G401 (cell line): Measurements from ENCODE around the gene DIAPH3. TPM values are rescaled to one million over a fixed set of nuclear protein-coding genes. Genes with fewer than 3 reads are reported as not detected.

Experiments
- DNase-seq: peaks from one replicate; pipeline ENCODE4 v3.0.0-alpha.2; 2015; ENCODE audit warnings: low spot score
- in situ Hi-C: cut with HindIII; loops from 2 replicates; pipeline ENCODE4 v1.10.0; 2016; ENCODE audit warnings: low sequenced_read_pairs, mixed read lengths
- total RNA-seq: library from RNA; depleted of rRNA; stranded (reverse); fragments of >200 nt; shearing (Covaris generic); gene quantifications from 2 replicates; pipeline ENCODE4 v1.2.3, GENCODE V29; 2014

The DIAPH3 gene
- total RNA-seq, 1 experiment from 2014 or later, result 31.3 TPM

GRCh38 chr13:59846845-59847620, 316.7 kb downstream of the DIAPH3 start:
- in situ Hi-C loops, result no loop called here

GRCh38 chr13:59843040-59843439, 320.7 kb downstream of the DIAPH3 start:
- DNase-seq, result no peak
- in situ Hi-C loops, result no loop called here

More at GRCh38 chr13:59846845-59847620, 316.7 kb downstream of the DIAPH3 start:
- no peak for DNase-seq

- DNase-seq, result no peak
- in situ Hi-C loops, result no loop called here
Observed at GRCh38 chr13:59842507-59842906, 321.2 kb downstream of the DIAPH3 start.

GRCh38 chr13:59839186-59839585, 324.5 kb downstream of the DIAPH3 start:
- DNase-seq, result no peak
- in situ Hi-C loops, result no loop called here

GRCh38 chr13:59837101-59837500, 326.6 kb downstream of the DIAPH3 start:
- no peak for DNase-seq
- in situ Hi-C loops, result no loop called here

- in situ Hi-C loops, result no loop called here
- no peak for DNase-seq
Observed at GRCh38 chr13:59835569-59835968, 328.2 kb downstream of the DIAPH3 start.

GRCh38 chr13:59834801-59835200, 328.9 kb downstream of the DIAPH3 start:
- no peak for DNase-seq
- in situ Hi-C loops, result no loop called here

GRCh38 chr13:59829690-59830089, 334.0 kb downstream of the DIAPH3 start:
- DNase-seq, result no peak
- in situ Hi-C loops, result no loop called here

GRCh38 chr13:59823486-59823885, 340.2 kb downstream of the DIAPH3 start:
- peak; percentile 2 for DNase-seq
- in situ Hi-C loops, result no loop called here

GRCh38 chr13:59809564-59809963, 354.2 kb downstream of the DIAPH3 start:
- in situ Hi-C loops, result no loop called here
- no peak for DNase-seq

GRCh38 chr13:59806801-59807200, 356.9 kb downstream of the DIAPH3 start:
- DNase-seq, result no peak
- in situ Hi-C loops, result no loop called here

GRCh38 chr13:59801107-59801880, 362.4 kb downstream of the DIAPH3 start:
- no peak for DNase-seq
- in situ Hi-C loops, result no loop called here

GRCh38 chr13:59793107-59793506, 370.6 kb downstream of the DIAPH3 start:
- DNase-seq, result no peak
- in situ Hi-C loops, result no loop called here

- DNase-seq, result no peak
- in situ Hi-C loops, result no loop called here
Observed at GRCh38 chr13:59790626-59791025, 373.1 kb downstream of the DIAPH3 start.

GRCh38 chr13:59789558-59789957, 374.2 kb downstream of the DIAPH3 start:
- in situ Hi-C loops, result no loop called here
- peak; percentile 11 for DNase-seq

- in situ Hi-C loops, result no loop called here
- no peak for DNase-seq
Observed at GRCh38 chr13:59787679-59788078, 376.0 kb downstream of the DIAPH3 start.

- DNase-seq, result no peak
- in situ Hi-C loops, result no loop called here
Observed at GRCh38 chr13:59782696-59783095, 381.0 kb downstream of the DIAPH3 start.

- no peak for DNase-seq
- in situ Hi-C loops, result no loop called here
Observed at GRCh38 chr13:59780058-59780457, 383.7 kb downstream of the DIAPH3 start.

- in situ Hi-C loops, result no loop called here
- no peak for DNase-seq
Observed at GRCh38 chr13:59776924-59777690, 386.6 kb downstream of the DIAPH3 start.

- DNase-seq, result no peak
- in situ Hi-C loops, result no loop called here
Observed at GRCh38 chr13:59774491-59774971, 389.2 kb downstream of the DIAPH3 start.
